GM10847 (cell line): Measurements from ENCODE around the gene TTC16.

Experiments used
- POLR2A ChIP-seq: IDR thresholded peaks from 2 replicates; pipeline ENCODE4 v1.6.1; 2011; ENCODE audit not compliant: insufficient read length; ENCODE audit errors: extremely low read depth

Gene TTC16

GRCh38 chr9:127710204-127710783, 5.6 kb upstream of the TTC16 start:
- no peak for TF ChIP-seq POLR2A

- no peak for TF ChIP-seq POLR2A
These were observed 4.6 kb upstream of the TTC16 start for GRCh38 chr9:127711226-127711701.

GRCh38 chr9:127711831-127712274, 4.0 kb upstream of the TTC16 start:
- TF ChIP-seq POLR2A: no peak

GRCh38 chr9:127712371-127712770, 3.5 kb upstream of the TTC16 start:
- TF ChIP-seq POLR2A: no peak

- no peak for TF ChIP-seq POLR2A
These were observed 3.0 kb upstream of the TTC16 start for GRCh38 chr9:127712867-127713266.

GRCh38 chr9:127714020-127714750, 1.7 kb upstream of the TTC16 start:
- TF ChIP-seq POLR2A: no peak

- no peak for TF ChIP-seq POLR2A
These were observed 869 bp upstream of the TTC16 start for GRCh38 chr9:127714951-127715469.

- no peak for TF ChIP-seq POLR2A
These were observed 533 bp downstream of the TTC16 start for GRCh38 chr9:127716412-127716811.

- no peak for TF ChIP-seq POLR2A
These were observed 1.9 kb downstream of the TTC16 start for GRCh38 chr9:127717766-127718165.

GRCh38 chr9:127720031-127720864, 4.4 kb downstream of the TTC16 start:
- TF ChIP-seq POLR2A: no peak

- TF ChIP-seq POLR2A: no peak
These were observed 5.0 kb downstream of the TTC16 start for GRCh38 chr9:127720865-127721227.

- no peak for TF ChIP-seq POLR2A
These were observed 5.5 kb downstream of the TTC16 start for GRCh38 chr9:127721391-127721821.

GRCh38 chr9:127722055-127722745, 6.3 kb downstream of the TTC16 start:
- no peak for TF ChIP-seq POLR2A

GRCh38 chr9:127723013-127723412, 7.1 kb downstream of the TTC16 start:
- TF ChIP-seq POLR2A: no peak

- TF ChIP-seq POLR2A: no peak
These were observed 7.6 kb downstream of the TTC16 start for GRCh38 chr9:127723444-127723843.
